ENCODE measurements around the gene SRMS.

GRCh38 chr20:63504642-63505041 is 42.9 kb downstream of the SRMS start:
- TF ChIP-seq, protein P1, sequence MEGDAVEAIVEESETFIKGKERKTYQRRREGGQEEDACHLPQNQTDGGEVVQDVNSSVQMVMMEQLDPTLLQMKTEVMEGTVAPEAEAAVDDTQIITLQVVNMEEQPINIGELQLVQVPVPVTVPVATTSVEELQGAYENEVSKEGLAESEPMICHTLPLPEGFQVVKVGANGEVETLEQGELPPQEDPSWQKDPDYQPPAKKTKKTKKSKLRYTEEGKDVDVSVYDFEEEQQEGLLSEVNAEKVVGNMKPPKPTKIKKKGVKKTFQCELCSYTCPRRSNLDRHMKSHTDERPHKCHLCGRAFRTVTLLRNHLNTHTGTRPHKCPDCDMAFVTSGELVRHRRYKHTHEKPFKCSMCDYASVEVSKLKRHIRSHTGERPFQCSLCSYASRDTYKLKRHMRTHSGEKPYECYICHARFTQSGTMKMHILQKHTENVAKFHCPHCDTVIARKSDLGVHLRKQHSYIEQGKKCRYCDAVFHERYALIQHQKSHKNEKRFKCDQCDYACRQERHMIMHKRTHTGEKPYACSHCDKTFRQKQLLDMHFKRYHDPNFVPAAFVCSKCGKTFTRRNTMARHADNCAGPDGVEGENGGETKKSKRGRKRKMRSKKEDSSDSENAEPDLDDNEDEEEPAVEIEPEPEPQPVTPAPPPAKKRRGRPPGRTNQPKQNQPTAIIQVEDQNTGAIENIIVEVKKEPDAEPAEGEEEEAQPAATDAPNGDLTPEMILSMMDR (conservative IDR thresholded peaks at IDR 0.05; ENCODE audit: low read depth, low read length) = no peak
- TF ChIP-seq EZH2 (IDR thresholded peaks at IDR 0.05; ENCODE audit: low read length, unreplicated experiment) (no peak), EZH2phosphoT487 (IDR thresholded peaks at IDR 0.05; ENCODE audit: borderline replicate concordance, low read length) (no peak)

Data from PC-3 (cell line).